CD14-positive monocyte (primary cell): ENCODE measurements around the gene TLX1. TPM values are rescaled to one million over a fixed set of nuclear protein-coding genes. Genes with fewer than 3 reads are reported as not detected.

ENCODE experiments used
- DNase-seq, 3 donors: peaks; one replicate each; pipeline ENCODE4 v3.0.0-alpha.2; 2011 to 2022
- H2AFZ ChIP-seq: 2 replicates; pipeline ENCODE4 v1.6.0; 2012; ENCODE audit warnings: mild to moderate bottlenecking, low read depth, low read length, inconsistent platforms; ENCODE audit not compliant: insufficient read depth, poor library complexity, severe bottlenecking
- H3K27ac ChIP-seq, 2 donors: 1 replicate in 1 of 2; 2 replicates in 1 of 2; pipeline ENCODE4 v1.5.1; 2012 to 2013; ENCODE audit warnings: low read length in 2 of 2, control low read depth in 1 of 2, inconsistent platforms in 1 of 2, low read depth in 1 of 2, mild to moderate bottlenecking in 1 of 2
- H3K27me3 ChIP-seq, 2 donors: one replicate each; pipeline versions ENCODE4 v1.6.0 to v1.6.1; 2011 to 2013; ENCODE audit warnings: low read length in 2 of 2; ENCODE audit not compliant: control insufficient read depth in 2 of 2, insufficient read depth in 2 of 2
- H3K36me3 ChIP-seq, 2 donors: replicated peaks in 1 of 2; 1 replicate in 1 of 2; 2 replicates in 1 of 2; pipeline versions ENCODE4 v1.5.1 to v1.6.1; 2012 to 2013; ENCODE audit warnings: low read length in 2 of 2, control low read depth in 1 of 2, inconsistent platforms in 1 of 2, mild to moderate bottlenecking in 1 of 2; ENCODE audit not compliant: insufficient read depth in 2 of 2, control insufficient read depth in 1 of 2
- H3K4me1 ChIP-seq, 2 donors: 1 replicate in 1 of 2; 2 replicates in 1 of 2; pipeline versions ENCODE4 v1.5.1 to v1.6.1; 2012 to 2013; ENCODE audit warnings: low read length in 2 of 2, control low read depth in 1 of 2, inconsistent platforms in 1 of 2, mild to moderate bottlenecking in 1 of 2, moderate library complexity in 1 of 2; ENCODE audit not compliant: insufficient read depth in 2 of 2, control insufficient read depth in 1 of 2
- H3K4me2 ChIP-seq: replicated peaks from 2 replicates; pipeline ENCODE3; 2012; ENCODE audit warnings: low read length, moderate library complexity, mild to moderate bottlenecking; ENCODE audit not compliant: poor library complexity, severe bottlenecking; ENCODE audit errors: extremely low read depth
- H3K4me3 ChIP-seq, 3 experiments: fragments of 200-600 bp in 1 of 3; sonication (generic) in 1 of 3; replicated peaks in 1 of 3; 1 replicate in 2 of 3; 2 replicates in 1 of 3; pipeline ENCODE4 v1.5.1; 2011 to 2013; ENCODE audit warnings: low read length in 3 of 3, mild to moderate bottlenecking in 3 of 3, control low read depth in 2 of 3, low read depth in 2 of 3, inconsistent platforms in 1 of 3, moderate library complexity in 1 of 3
- H3K79me2 ChIP-seq: 2 replicates; pipeline ENCODE4 v1.6.0; 2012; ENCODE audit warnings: mild to moderate bottlenecking, control low read depth, inconsistent platforms, low read length, moderate library complexity; ENCODE audit not compliant: insufficient read depth
- H3K9ac ChIP-seq: 2 replicates; pipeline ENCODE4 v1.6.0; 2017; ENCODE audit warnings: low read length, mild to moderate bottlenecking; ENCODE audit not compliant: insufficient read depth, poor library complexity, severe bottlenecking
- H3K9me3 ChIP-seq, 2 donors: replicated peaks in 1 of 2; 1 replicate in 1 of 2; 2 replicates in 1 of 2; pipeline versions ENCODE4 v1.5.1 to v1.6.1; 2012 to 2013; ENCODE audit warnings: low read length in 2 of 2, control low read depth in 1 of 2; ENCODE audit not compliant: control insufficient read depth in 1 of 2, insufficient read depth in 1 of 2
- H4K20me1 ChIP-seq: 2 replicates; pipeline ENCODE4 v1.6.0; 2012; ENCODE audit warnings: mild to moderate bottlenecking, low read length, control low read depth, moderate library complexity; ENCODE audit not compliant: insufficient read depth
- H3K27ac Mint-ChIP-seq, 7 donors: one replicate each; pipeline ENCODE4 v1.8.0; 2020; ENCODE audit warnings: mild to moderate bottlenecking in 7 of 7, mixed read lengths in 7 of 7, moderate library complexity in 6 of 7, inconsistent platforms in 2 of 7
- H3K27me3 Mint-ChIP-seq, 3 donors: one replicate each; pipeline ENCODE4 v1.8.0; 2021 to 2022; ENCODE audit warnings: low read depth in 3 of 3, mild to moderate bottlenecking in 3 of 3, mixed read lengths in 3 of 3, moderate library complexity in 3 of 3, inconsistent platforms in 1 of 3
- H3K36me3 Mint-ChIP-seq, 2 donors: one replicate each; pipeline ENCODE4 v1.8.0; 2020; ENCODE audit warnings: mixed read lengths in 2 of 2, inconsistent platforms in 1 of 2, mild to moderate bottlenecking in 1 of 2
- H3K4me1 Mint-ChIP-seq: one replicate; pipeline ENCODE4 v1.8.0; 2020; ENCODE audit warnings: mild to moderate bottlenecking, mixed read lengths
- H3K4me3 Mint-ChIP-seq, 2 donors: one replicate each; pipeline ENCODE4 v1.8.0; 2020; ENCODE audit warnings: mild to moderate bottlenecking in 2 of 2, mixed read lengths in 2 of 2, moderate library complexity in 1 of 2
- H3K9me3 Mint-ChIP-seq, 7 donors: one replicate each; pipeline ENCODE4 v1.8.0; 2020 to 2022; ENCODE audit warnings: mixed read lengths in 7 of 7, mild to moderate bottlenecking in 6 of 7, moderate library complexity in 6 of 7, inconsistent platforms in 2 of 7
- CTCF ChIP-seq: fragments of 200-600 bp; IDR thresholded peaks from one replicate; pipeline ENCODE4 v1.8.0; 2022; ENCODE audit warnings: antibody characterized with exemption, mild to moderate bottlenecking
- WGBS: methylation state at CpG from one replicate; pipeline ENCODE4 v1.1.5; 2013; ENCODE audit warnings: missing lambda C conversion rate; ENCODE audit not compliant: insufficient coverage; 5-methylcytosine and 5-hydroxymethylcytosine counted together
- intact Hi-C, 2 donors: fragments of 100-400 bp; cut with micrococcal nuclease; formaldehyde crosslinking; loops; one replicate each; pipeline versions ENCODE4 v1.15.0 to v1.15.1; 2023
- polyA plus RNA-seq, 3 donors: library from polyadenylated mRNA; depleted of rRNA in 1 of 3; unstranded in 2 of 3; stranded (reverse) in 1 of 3; fragments of 300-500 nt in 2 of 3; fragments of >200 nt in 1 of 3; fragmentation: Illumina TruSeq in 2 of 3; gene quantifications; 1 replicate in 2 of 3; 2 replicates in 1 of 3; pipeline ENCODE4 v1.2.3, GENCODE V29; 2012 to 2021

TLX1 gene
- polyA plus RNA-seq, 3 donors: not detected

GRCh38 chr10:101131962-101132635 is 999 bp downstream of the TLX1 start:
- peak overlapping the region in 1 of 2 donors; percentile 86 for H3K4me3 Mint-ChIP-seq
- no peak for TF ChIP-seq CTCF
- peaks cover 89 to 98% (median 95%) of the 10 kb centered on the region in 3 donors for H3K27me3 Mint-ChIP-seq
- Histone ChIP-seq H3K27me3 (peaks cover 86 to 96% of the 10 kb centered on the region in 2 donors), H3K27ac (no peak overlapping the region), H3K9me3 (peaks cover 8 to 50% of the 10 kb centered on the region in 2 donors), H3K4me3 (no peak overlapping the region), H4K20me1 (no peaks in the 10 kb centered on the region), H3K4me1 (peaks cover 14% of the 10 kb centered on the region in 2 donors), H3K9ac (no peak overlapping the region), H3K79me2 (no peaks in the 10 kb centered on the region), H3K4me2 (no peak overlapping the region), H3K36me3 (no peaks in the 10 kb centered on the region), H2AFZ (no peak overlapping the region)
- WGBS: 3% methylated on average over 33 of the region's 39 CpGs
- peaks cover 23% of the 10 kb centered on the region for H3K4me1 Mint-ChIP-seq
- no peak for DNase-seq
- intact Hi-C loops: no loop called here
- H3K9me3 Mint-ChIP-seq: peaks cover 0 to 53% (median 21%) of the 10 kb centered on the region in 7 donors
- no peak overlapping the region for H3K27ac Mint-ChIP-seq
- H3K36me3 Mint-ChIP-seq: peaks cover 4 to 9% of the 10 kb centered on the region in 2 donors

GRCh38 chr10:101132636-101133473 is 1.8 kb downstream of the TLX1 start:
- Mint-ChIP-seq H3K27ac (no peak overlapping the region), H3K4me3 (peak overlapping the region in 1 of 2 donors; percentile 86), H3K9me3 (peaks cover 0 to 49% (median 21%) of the 10 kb centered on the region in 7 donors), H3K27me3 (peaks cover 91 to 100% (median 95%) of the 10 kb centered on the region in 3 donors), H3K4me1 (peaks cover 26% of the 10 kb centered on the region), H3K36me3 (peaks cover 4 to 9% of the 10 kb centered on the region in 2 donors)
- 13% methylated on average over 23 of the region's 24 CpGs for WGBS
- Histone ChIP-seq H3K4me2 (no peak overlapping the region), H3K4me3 (no peak overlapping the region), H3K27me3 (peaks cover 87 to 96% of the 10 kb centered on the region in 2 donors), H2AFZ (no peak overlapping the region), H3K36me3 (no peaks in the 10 kb centered on the region), H3K4me1 (peaks cover 14% of the 10 kb centered on the region in 2 donors), H4K20me1 (no peaks in the 10 kb centered on the region), H3K9ac (no peak overlapping the region), H3K9me3 (peaks cover 8 to 54% of the 10 kb centered on the region in 2 donors), H3K79me2 (no peaks in the 10 kb centered on the region), H3K27ac (no peak overlapping the region)
- TF ChIP-seq CTCF: no peak
- intact Hi-C loops: no loop called here
- DNase-seq: no peak
